ENCODE data around the gene GPR12. TPM values are rescaled to one million over a fixed set of nuclear protein-coding genes. Genes with fewer than 3 reads are reported as not detected.

Gene GPR12
- total RNA-seq, 4 donors from 2014 or later = not detected

GRCh38 chr13:26756961-26757360, 3.6 kb downstream of the GPR12 start:
- no peak for DNase-seq
- Histone ChIP-seq H3K9me3 (no peaks in the 10 kb centered on the region), H3K4me1 (peaks cover 0 to 10% (median 0%) of the 10 kb centered on the region in 4 donors), H3K4me3 (no peak overlapping the region), H3K27ac (no peak overlapping the region), H3K36me3 (no peaks in the 10 kb centered on the region), H3K27me3 (no peaks in the 10 kb centered on the region)
- TF ChIP-seq POLR2A (IDR thresholded peaks at IDR 0.05) (no peak), CTCF (IDR thresholded peaks at IDR 0.05) (no peak)

DNA sequence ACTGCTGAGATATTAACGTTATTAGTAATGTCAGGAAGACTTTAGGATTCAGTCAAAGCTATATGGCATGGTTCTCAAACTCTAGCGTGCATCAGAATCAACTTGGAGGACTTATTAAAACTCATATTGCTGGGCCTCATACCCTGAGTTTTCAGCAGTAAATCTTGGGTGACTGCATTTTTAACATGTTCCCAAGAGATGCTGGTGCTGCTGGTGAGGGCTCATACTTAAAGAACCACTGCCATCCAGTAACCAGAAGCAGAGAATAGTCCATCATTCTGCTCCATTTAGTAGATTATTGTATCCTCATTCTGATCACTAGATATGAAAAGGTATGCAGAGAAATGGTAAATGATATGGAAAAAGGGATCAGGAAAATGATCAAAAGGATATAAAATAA, 7.9 kb downstream of the GPR12 start:
- no peak overlapping the region for H3K4me3 ChIP-seq
- no peaks in the 10 kb centered on the region for H3K27me3 ChIP-seq
- DNase-seq = no peak
- TF ChIP-seq CTCF (IDR thresholded peaks at IDR 0.05) (no peak), POLR2A (IDR thresholded peaks at IDR 0.05) (no peak)
- no peak overlapping the region for H3K27ac ChIP-seq
- no peaks in the 10 kb centered on the region for H3K9me3 ChIP-seq
- H3K36me3 ChIP-seq = no peaks in the 10 kb centered on the region
- H3K4me1 ChIP-seq = no peaks in the 10 kb centered on the region

DNA sequence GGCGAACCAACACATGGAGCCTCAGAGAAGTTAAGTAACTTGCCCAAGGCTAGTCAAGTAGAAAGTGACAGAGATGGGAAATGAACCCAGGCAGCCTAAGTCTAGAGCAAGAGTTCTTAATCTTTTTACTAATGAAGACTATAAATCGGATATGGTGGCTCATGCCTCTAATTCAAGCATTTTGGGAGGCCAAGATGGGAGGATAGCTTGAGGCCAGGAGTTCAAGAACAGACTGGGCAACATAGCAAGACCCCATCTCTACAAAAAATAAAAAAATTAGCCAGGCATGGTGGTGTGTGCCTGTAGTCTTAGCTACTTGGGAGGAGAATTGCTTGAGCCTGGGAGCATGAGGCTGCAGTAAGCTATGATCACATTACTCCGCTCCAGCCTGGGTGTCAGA, 10.7 kb downstream of the GPR12 start:
- DNase-seq = no peak
- no peak overlapping the region for H3K4me3 ChIP-seq
- no peaks in the 10 kb centered on the region for H3K36me3 ChIP-seq
- no peaks in the 10 kb centered on the region for H3K4me1 ChIP-seq
- no peak overlapping the region for H3K27ac ChIP-seq
- no peaks in the 10 kb centered on the region for H3K9me3 ChIP-seq
- H3K27me3 ChIP-seq = no peaks in the 10 kb centered on the region
- TF ChIP-seq CTCF (IDR thresholded peaks at IDR 0.05) = no peak
- TF ChIP-seq POLR2A (IDR thresholded peaks at IDR 0.05) = no peak

GRCh38 chr13:26749285-26749684, 11.3 kb downstream of the GPR12 start:
- no peak for DNase-seq
- Histone ChIP-seq H3K27me3 (no peaks in the 10 kb centered on the region), H3K9me3 (no peaks in the 10 kb centered on the region), H3K36me3 (no peaks in the 10 kb centered on the region), H3K27ac (no peak overlapping the region), H3K4me3 (no peak overlapping the region), H3K4me1 (no peaks in the 10 kb centered on the region)
- TF ChIP-seq CTCF (IDR thresholded peaks at IDR 0.05) (no peak), POLR2A (IDR thresholded peaks at IDR 0.05) (no peak)

GRCh38 chr13:26747706-26748105, 12.9 kb downstream of the GPR12 start:
- Histone ChIP-seq H3K4me3 (no peak overlapping the region), H3K36me3 (no peaks in the 10 kb centered on the region), H3K27ac (no peak overlapping the region), H3K27me3 (no peaks in the 10 kb centered on the region), H3K4me1 (no peaks in the 10 kb centered on the region), H3K9me3 (no peaks in the 10 kb centered on the region)
- DNase-seq = no peak
- TF ChIP-seq POLR2A (IDR thresholded peaks at IDR 0.05) (no peak), CTCF (IDR thresholded peaks at IDR 0.05) (no peak)

GRCh38 chr13:26743971-26744370, 16.6 kb downstream of the GPR12 start:
- no peak for TF ChIP-seq CTCF (IDR thresholded peaks at IDR 0.05)

More at GRCh38 chr13:26743971-26744370, 16.6 kb downstream of the GPR12 start:
- no peak for DNase-seq
- H3K4me3 ChIP-seq = no peak overlapping the region
- no peaks in the 10 kb centered on the region for H3K36me3 ChIP-seq
- no peak overlapping the region for H3K27ac ChIP-seq
- H3K9me3 ChIP-seq = no peaks in the 10 kb centered on the region
- H3K27me3 ChIP-seq = no peaks in the 10 kb centered on the region
- H3K4me1 ChIP-seq = no peaks in the 10 kb centered on the region
